HepG2 (cell line): Measurements from ENCODE around the gene CLDN14. TPM values are rescaled to one million over a fixed set of nuclear protein-coding genes. Genes with fewer than 3 reads are reported as not detected.
A peak's percentile ranks its signal among the peaks of the same experiment; 100 is the strongest.

Experiments
- AKAP8 ChIP-seq: sonication (generic); formaldehyde crosslinking; IDR thresholded peaks from 2 replicates; pipeline ENCODE4 v1.5.1; 2020; ENCODE audit warnings: mild to moderate bottlenecking, missing genetic modification reagents
- BCL6 ChIP-seq: IDR thresholded peaks from 2 replicates; pipeline ENCODE4 v1.6.1; 2016; ENCODE audit warnings: missing genetic modification reagents, missing compliant biosample characterization
- CBX5 ChIP-seq: sonication (generic); formaldehyde crosslinking; IDR thresholded peaks from 2 replicates; pipeline ENCODE4 v1.4.0; 2020; ENCODE audit warnings: missing genetic modification reagents, borderline replicate concordance
- ELF1 ChIP-seq: sonication (generic); formaldehyde crosslinking; IDR thresholded peaks from 2 replicates; pipeline ENCODE4 v1.4.0; 2020; ENCODE audit warnings: missing genetic modification reagents
- GATA4 ChIP-seq: sonication (generic); IDR thresholded peaks from 2 replicates; pipeline ENCODE4 v1.6.1; 2016; ENCODE audit warnings: antibody characterized with exemption, low read depth, borderline replicate concordance
- HDAC2 ChIP-seq: sonication (generic); formaldehyde crosslinking; IDR thresholded peaks from 2 replicates; pipeline ENCODE4 v1.4.0; 2020; ENCODE audit warnings: missing genetic modification reagents
- MIER3 ChIP-seq: IDR thresholded peaks from 2 replicates; pipeline ENCODE4 v1.6.1; 2016; ENCODE audit warnings: missing compliant biosample characterization, borderline replicate concordance
- MXD4 ChIP-seq: IDR thresholded peaks from 2 replicates; pipeline ENCODE4 v1.6.1; 2016; ENCODE audit warnings: mild to moderate bottlenecking, missing biosample characterization, missing genetic modification reagents
- NCOR1 ChIP-seq: fragments of 200-600 bp; sonication (generic); IDR thresholded peaks from 2 replicates; pipeline ENCODE4 v1.7.0; 2017; ENCODE audit warnings: antibody characterized with exemption, low read length, borderline replicate concordance
- NR2F6 ChIP-seq, 2 experiments: IDR thresholded peaks; 2 replicates each; pipeline ENCODE4 v1.6.1; 2016; ENCODE audit warnings: antibody characterized with exemption in 1 of 2, mild to moderate bottlenecking in 1 of 2
- PAWR ChIP-seq: sonication (generic); formaldehyde crosslinking; IDR thresholded peaks from 2 replicates; pipeline ENCODE4 v1.4.0; 2020; ENCODE audit warnings: missing genetic modification reagents, mild to moderate bottlenecking, borderline replicate concordance
- PAX8 ChIP-seq: sonication (generic); formaldehyde crosslinking; IDR thresholded peaks from 2 replicates; pipeline ENCODE4 v1.8.0; 2022; ENCODE audit warnings: mild to moderate bottlenecking, missing genetic modification reagents, borderline replicate concordance
- SNAI1 ChIP-seq: sonication (generic); formaldehyde crosslinking; IDR thresholded peaks from 2 replicates; pipeline ENCODE4 v1.5.0; 2020; ENCODE audit warnings: mild to moderate bottlenecking, missing genetic modification reagents, borderline replicate concordance
- TCF7L2 ChIP-seq: IDR thresholded peaks from 2 replicates; pipeline ENCODE4 v1.6.1; 2011; ENCODE audit warnings: mild to moderate bottlenecking, low read depth, low read length, moderate library complexity
- ZBTB7A ChIP-seq: sonication (generic); formaldehyde crosslinking; IDR thresholded peaks from 2 replicates; pipeline ENCODE4 v1.8.0; 2022; ENCODE audit warnings: mild to moderate bottlenecking, missing genetic modification reagents
- ZBTB7B ChIP-seq: sonication (generic); formaldehyde crosslinking; IDR thresholded peaks from 2 replicates; pipeline ENCODE4 v1.4.0; 2020; ENCODE audit warnings: missing genetic modification reagents
- ZNF350 ChIP-seq: sonication (generic); formaldehyde crosslinking; IDR thresholded peaks from 2 replicates; pipeline ENCODE4 v1.4.0; 2020; ENCODE audit warnings: mild to moderate bottlenecking, low read depth, missing genetic modification reagents, borderline replicate concordance
- ZNF468 ChIP-seq: sonication (generic); formaldehyde crosslinking; IDR thresholded peaks from 2 replicates; pipeline ENCODE4 v1.8.0; 2022; ENCODE audit warnings: mild to moderate bottlenecking, moderate library complexity, missing genetic modification reagents
- ZNF501 ChIP-seq: sonication (generic); formaldehyde crosslinking; IDR thresholded peaks from 2 replicates; pipeline ENCODE4 v1.5.1; 2020; ENCODE audit warnings: mild to moderate bottlenecking, moderate library complexity, missing genetic modification reagents
- ZNF549 ChIP-seq: sonication (generic); formaldehyde crosslinking; IDR thresholded peaks from 2 replicates; pipeline ENCODE4 v1.5.0; 2020; ENCODE audit warnings: missing genetic modification reagents
- ZNF747 ChIP-seq: sonication (generic); formaldehyde crosslinking; IDR thresholded peaks from 2 replicates; pipeline ENCODE4 v1.8.1; 2023; ENCODE audit warnings: missing genetic modification reagents, mild to moderate bottlenecking, borderline replicate concordance
- polyA plus RNA-seq, 8 experiments: library from polyadenylated mRNA; depleted of rRNA in 3 of 8; stranded (reverse) in 7 of 8; unstranded in 1 of 8; fragments of >200 nt; fragmentation: Illumina TruSeq in 4 of 8; extraction: Trizol in 4 of 8; gene quantifications; 2 replicates each; pipeline versions ENCODE4 v1.2.1 to v1.2.3, GENCODE V29; 2011 to 2016; ENCODE audit warnings: low read depth in 4 of 8, missing spikeins in 1 of 8, mixed read lengths in 1 of 8; ENCODE audit not compliant: insufficient read depth in 1 of 8
- total RNA-seq, 5 experiments: library from RNA; depleted of rRNA; stranded (reverse); fragments of >200 nt; fragmentation: Illumina TruSeq; extraction: Trizol; gene quantifications; 2 replicates each; pipeline ENCODE4 v1.2.3, GENCODE V29; 2016; ENCODE audit warnings: low read depth in 1 of 5
- TF ChIP-seq, protein P1 (sequence below): sonication (generic); formaldehyde crosslinking; IDR thresholded peaks from 2 replicates; pipeline ENCODE4 v1.5.0; 2020; ENCODE audit warnings: mild to moderate bottlenecking, missing genetic modification reagents
- TF ChIP-seq, protein P2 (sequence below): sonication (generic); formaldehyde crosslinking; IDR thresholded peaks from 2 replicates; pipeline ENCODE4 v1.4.0; 2020; ENCODE audit warnings: low read depth, missing genetic modification reagents
- TF ChIP-seq, protein P3 (sequence below): sonication (generic); formaldehyde crosslinking; IDR thresholded peaks from 2 replicates; pipeline ENCODE4 v1.5.0; 2020; ENCODE audit warnings: mild to moderate bottlenecking, missing genetic modification reagents, borderline replicate concordance

Gene CLDN14
- total and polyA plus RNA-seq, 2 of the 13 experiments (the other 11 are each of a cell fraction or from before 2014, with no cell fraction given): 1.1 to 1.4 TPM

DNA sequence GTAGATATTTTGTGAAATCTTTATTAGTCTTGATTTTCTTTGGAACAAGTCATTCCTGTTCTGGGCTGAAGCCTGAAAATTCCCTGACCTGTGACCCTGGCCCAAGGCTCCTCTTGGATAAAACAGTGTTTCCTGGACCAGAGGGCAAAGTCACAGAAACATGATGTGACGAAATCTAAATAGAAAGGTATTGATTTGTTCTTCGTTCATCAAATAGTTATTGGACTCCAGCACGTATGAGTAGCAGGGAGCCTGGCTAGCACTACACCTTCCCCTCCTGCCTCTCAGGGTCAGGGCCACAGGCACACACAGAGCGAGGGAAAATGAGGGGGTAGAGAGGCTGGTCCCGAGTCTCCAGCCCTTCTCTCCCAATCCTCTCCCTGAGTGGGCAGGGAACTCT is 1.7 kb upstream of the CLDN14 start (continued):
- TF ChIP-seq, protein P1, sequence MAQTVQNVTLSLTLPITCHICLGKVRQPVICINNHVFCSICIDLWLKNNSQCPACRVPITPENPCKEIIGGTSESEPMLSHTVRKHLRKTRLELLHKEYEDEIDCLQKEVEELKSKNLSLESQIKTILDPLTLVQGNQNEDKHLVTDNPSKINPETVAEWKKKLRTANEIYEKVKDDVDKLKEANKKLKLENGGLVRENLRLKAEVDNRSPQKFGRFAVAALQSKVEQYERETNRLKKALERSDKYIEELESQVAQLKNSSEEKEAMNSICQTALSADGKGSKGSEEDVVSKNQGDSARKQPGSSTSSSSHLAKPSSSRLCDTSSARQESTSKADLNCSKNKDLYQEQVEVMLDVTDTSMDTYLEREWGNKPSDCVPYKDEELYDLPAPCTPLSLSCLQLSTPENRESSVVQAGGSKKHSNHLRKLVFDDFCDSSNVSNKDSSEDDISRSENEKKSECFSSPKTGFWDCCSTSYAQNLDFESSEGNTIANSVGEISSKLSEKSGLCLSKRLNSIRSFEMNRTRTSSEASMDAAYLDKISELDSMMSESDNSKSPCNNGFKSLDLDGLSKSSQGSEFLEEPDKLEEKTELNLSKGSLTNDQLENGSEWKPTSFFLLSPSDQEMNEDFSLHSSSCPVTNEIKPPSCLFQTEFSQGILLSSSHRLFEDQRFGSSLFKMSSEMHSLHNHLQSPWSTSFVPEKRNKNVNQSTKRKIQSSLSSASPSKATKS (CRISPR knock-in tag): 0 out of 2 replicates have a peak, but pooled peaks have one; percentile 74
- TF ChIP-seq ZNF501 (CRISPR knock-in tag) (0 out of 2 replicates have a peak, but pooled peaks have one; percentile 38), NR2F6 (IDR thresholded peaks at IDR 0.05) (peak; percentile 99), NR2F6 (CRISPR knock-in tag; IDR thresholded peaks at IDR 0.05) (peak; percentile 99), ZBTB7A (CRISPR knock-in tag) (no peak), GATA4 (peak; percentile 85; the same call in 1 of the 2 replicates), HDAC2 (CRISPR knock-in tag) (peak; percentile 97), BCL6 (CRISPR knock-in tag) (peak; percentile 95), ZNF747 (CRISPR knock-in tag) (0 out of 2 replicates have a peak, but pooled peaks have one; percentile 27), ZNF468 (CRISPR knock-in tag) (no peak), MIER3 (peak; percentile 93), ELF1 (CRISPR knock-in tag) (peak; percentile 45; the same call in 1 of the 2 replicates), NCOR1 (peak; percentile 99), TCF7L2 (no peak), ZNF350 (CRISPR knock-in tag) (peak; percentile 59; the same call in 1 of the 2 replicates), AKAP8 (CRISPR knock-in tag) (peak; percentile 49; the same call in 1 of the 2 replicates), SNAI1 (CRISPR knock-in tag) (no peak), PAX8 (CRISPR knock-in tag) (no peak), ZBTB7B (CRISPR knock-in tag) (peak; percentile 76; the same call in 1 of the 2 replicates), CBX5 (no peak; the same call in 1 of the 2 replicates), PAWR (CRISPR knock-in tag) (no peak), MXD4 (CRISPR knock-in tag) (no peak; the same call in 1 of the 2 replicates), ZNF549 (CRISPR knock-in tag) (peak; percentile 40; the same call in 1 of the 2 replicates)
- TF ChIP-seq, protein P2, sequence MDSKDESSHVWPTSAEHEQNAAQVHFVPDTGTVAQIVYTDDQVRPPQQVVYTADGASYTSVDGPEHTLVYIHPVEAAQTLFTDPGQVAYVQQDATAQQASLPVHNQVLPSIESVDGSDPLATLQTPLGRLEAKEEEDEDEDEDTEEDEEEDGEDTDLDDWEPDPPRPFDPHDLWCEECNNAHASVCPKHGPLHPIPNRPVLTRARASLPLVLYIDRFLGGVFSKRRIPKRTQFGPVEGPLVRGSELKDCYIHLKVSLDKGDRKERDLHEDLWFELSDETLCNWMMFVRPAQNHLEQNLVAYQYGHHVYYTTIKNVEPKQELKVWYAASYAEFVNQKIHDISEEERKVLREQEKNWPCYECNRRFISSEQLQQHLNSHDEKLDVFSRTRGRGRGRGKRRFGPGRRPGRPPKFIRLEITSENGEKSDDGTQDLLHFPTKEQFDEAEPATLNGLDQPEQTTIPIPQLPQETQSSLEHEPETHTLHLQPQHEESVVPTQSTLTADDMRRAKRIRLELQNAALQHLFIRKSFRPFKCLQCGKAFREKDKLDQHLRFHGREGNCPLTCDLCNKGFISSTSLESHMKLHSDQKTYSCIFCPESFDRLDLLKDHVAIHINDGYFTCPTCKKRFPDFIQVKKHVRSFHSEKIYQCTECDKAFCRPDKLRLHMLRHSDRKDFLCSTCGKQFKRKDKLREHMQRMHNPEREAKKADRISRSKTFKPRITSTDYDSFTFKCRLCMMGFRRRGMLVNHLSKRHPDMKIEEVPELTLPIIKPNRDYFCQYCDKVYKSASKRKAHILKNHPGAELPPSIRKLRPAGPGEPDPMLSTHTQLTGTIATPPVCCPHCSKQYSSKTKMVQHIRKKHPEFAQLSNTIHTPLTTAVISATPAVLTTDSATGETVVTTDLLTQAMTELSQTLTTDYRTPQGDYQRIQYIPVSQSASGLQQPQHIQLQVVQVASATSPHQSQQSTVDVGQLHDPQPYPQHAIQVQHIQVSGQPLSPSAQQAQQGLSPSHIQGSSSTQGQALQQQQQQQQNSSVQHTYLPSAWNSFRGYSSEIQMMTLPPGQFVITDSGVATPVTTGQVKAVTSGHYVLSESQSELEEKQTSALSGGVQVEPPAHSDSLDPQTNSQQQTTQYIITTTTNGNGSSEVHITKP (CRISPR knock-in tag): no peak
- TF ChIP-seq, protein P3, sequence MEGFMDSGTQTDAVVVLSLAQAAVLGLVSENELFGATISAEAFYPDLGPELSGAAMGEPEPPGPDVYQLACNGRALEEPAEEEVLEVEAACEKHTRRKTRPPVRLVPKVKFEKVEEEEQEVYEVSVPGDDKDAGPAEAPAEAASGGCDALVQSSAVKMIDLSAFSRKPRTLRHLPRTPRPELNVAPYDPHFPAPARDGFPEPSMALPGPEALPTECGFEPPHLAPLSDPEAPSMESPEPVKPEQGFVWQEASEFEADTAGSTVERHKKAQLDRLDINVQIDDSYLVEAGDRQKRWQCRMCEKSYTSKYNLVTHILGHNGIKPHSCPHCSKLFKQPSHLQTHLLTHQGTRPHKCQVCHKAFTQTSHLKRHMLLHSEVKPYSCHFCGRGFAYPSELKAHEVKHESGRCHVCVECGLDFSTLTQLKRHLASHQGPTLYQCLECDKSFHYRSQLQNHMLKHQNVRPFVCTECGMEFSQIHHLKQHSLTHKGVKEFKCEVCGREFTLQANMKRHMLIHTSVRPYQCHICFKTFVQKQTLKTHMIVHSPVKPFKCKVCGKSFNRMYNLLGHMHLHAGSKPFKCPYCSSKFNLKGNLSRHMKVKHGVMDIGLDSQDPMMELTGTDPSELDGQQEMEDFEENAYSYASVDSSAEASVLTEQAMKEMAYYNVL: peak; percentile 92
